ENCODE data around the gene TAF1B. TPM values are rescaled to one million over a fixed set of nuclear protein-coding genes. Genes with fewer than 3 reads are reported as not detected.

Gene TAF1B
- total RNA-seq, 4 donors from 2014 or later, result 10.8 to 21.4 (median 17.9) TPM

- H3K27me3 ChIP-seq, result no peaks in the 10 kb centered on the region
- H3K36me3 ChIP-seq, result no peaks in the 10 kb centered on the region
- no peak overlapping the region for H3K4me3 ChIP-seq
- peaks cover 0 to 46% (median 8%) of the 10 kb centered on the region in 4 donors for H3K4me1 ChIP-seq
- 86 to 94% methylated on average over 5 of the region's 5 CpGs for WGBS, 2 donors
- peak in 1 of 2 donors; percentile 11 for DNase-seq (ENCODE audit: low spot score in 2 of 2)
- no peak for TF ChIP-seq POLR2A (IDR thresholded peaks at IDR 0.05)
- TF ChIP-seq CTCF (IDR thresholded peaks at IDR 0.05), result no peak
- no peak for TF ChIP-seq EP300 (IDR thresholded peaks at IDR 0.05)
- H3K27ac ChIP-seq, result no peak overlapping the region
- H3K9me3 ChIP-seq, result no peaks in the 10 kb centered on the region
Observed at GRCh38 chr2:9800639-9800974, 42.7 kb upstream of the TAF1B start.

- peak overlapping the region in 2 of 4 donors; percentile 59 to 60 for H3K27ac ChIP-seq
Observed at GRCh38 chr2:9800975-9801726, 42.1 kb upstream of the TAF1B start.

DNA sequence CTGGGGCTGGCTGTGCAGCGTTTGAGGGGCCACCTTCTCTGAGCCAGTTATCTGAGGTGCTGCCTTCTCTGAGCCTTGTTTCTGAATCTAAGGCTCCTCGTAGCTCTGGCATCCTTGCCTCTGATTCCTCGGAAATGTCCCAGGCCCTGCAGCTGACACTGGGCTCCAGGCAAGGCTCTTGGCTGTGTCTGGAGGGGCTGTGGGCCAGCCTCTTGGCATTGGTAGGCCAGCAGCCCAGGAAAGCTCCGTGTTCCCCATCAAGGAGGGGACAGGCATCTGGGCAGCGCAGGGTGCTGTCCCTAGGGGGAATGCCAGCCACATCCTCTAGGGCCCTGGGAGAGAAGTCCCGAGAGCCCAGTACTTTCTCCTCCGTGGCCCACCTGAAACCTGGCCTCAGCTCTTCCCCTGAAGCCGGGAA, 40.7 kb upstream of the TAF1B start:
- no peak for TF ChIP-seq EP300 (IDR thresholded peaks at IDR 0.05)
- TF ChIP-seq POLR2A (IDR thresholded peaks at IDR 0.05), result no peak
- no peak for TF ChIP-seq CTCF (IDR thresholded peaks at IDR 0.05)
- Histone ChIP-seq H3K36me3 (no peaks in the 10 kb centered on the region), H3K27me3 (no peaks in the 10 kb centered on the region), H3K4me1 (peaks cover 0 to 48% (median 8%) of the 10 kb centered on the region in 4 donors), H3K4me3 (no peak overlapping the region), H3K9me3 (no peaks in the 10 kb centered on the region), H3K27ac (peak overlapping the region in 1 of 4 donors; percentile 59)
- 70 to 82% methylated on average over 8 of the region's 8 CpGs for WGBS, 2 donors
- DNase-seq (ENCODE audit: low spot score in 2 of 2), result no peak

More at GRCh38 chr2:9800975-9801726, 42.1 kb upstream of the TAF1B start:
- TF ChIP-seq POLR2A (IDR thresholded peaks at IDR 0.05) (no peak), EP300 (IDR thresholded peaks at IDR 0.05) (no peak), CTCF (IDR thresholded peaks at IDR 0.05) (no peak)
- DNase-seq (ENCODE audit: low spot score in 2 of 2), result peak in 1 of 2 donors; percentile 9
- Histone ChIP-seq H3K36me3 (no peaks in the 10 kb centered on the region), H3K27me3 (no peaks in the 10 kb centered on the region), H3K9me3 (no peaks in the 10 kb centered on the region), H3K4me1 (peaks cover 0 to 48% (median 8%) of the 10 kb centered on the region in 4 donors), H3K4me3 (no peak overlapping the region)
- WGBS, 2 donors, result 66 to 67% methylated on average over 16 to 18 of the region's 25 CpGs

DNA sequence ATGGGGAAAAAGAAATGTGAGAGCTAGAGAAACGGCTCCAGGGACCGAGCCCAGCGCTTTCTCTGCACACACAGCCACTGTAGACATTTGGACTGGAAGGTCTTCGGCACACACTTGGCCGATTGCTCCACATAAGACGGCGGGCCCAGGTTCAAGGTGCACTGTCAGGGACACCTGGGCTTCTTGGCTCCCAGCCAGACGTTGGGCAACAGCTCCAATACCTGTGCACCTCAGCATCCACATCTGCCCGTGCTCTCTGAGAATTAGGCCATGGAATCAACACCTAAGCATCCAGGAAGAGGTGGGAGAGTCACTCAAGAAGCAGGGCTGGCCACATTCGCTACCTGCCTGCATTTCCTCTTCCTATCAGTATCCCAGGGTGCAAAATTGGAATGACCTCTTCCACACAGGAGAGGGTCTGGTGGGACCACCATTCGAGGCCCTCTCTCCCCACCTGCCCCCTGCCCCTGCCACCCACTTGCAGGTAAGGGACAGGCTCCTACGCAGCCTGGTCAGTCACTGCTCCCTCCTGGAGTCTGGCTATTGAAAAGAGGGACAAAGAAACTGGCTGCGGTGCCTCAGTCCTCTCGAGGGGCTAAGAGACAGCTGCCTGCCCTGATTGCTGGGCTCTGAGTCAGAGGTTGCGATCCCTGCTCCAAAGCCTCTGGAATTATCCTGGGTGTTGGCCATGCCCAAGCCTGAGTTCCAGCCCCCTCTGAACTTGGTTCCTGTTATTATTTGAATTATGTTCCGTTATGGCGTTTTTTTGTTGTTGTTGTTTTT, 40.1 kb upstream of the TAF1B start:
- TF ChIP-seq EP300 (IDR thresholded peaks at IDR 0.05) (no peak), CTCF (IDR thresholded peaks at IDR 0.05) (no peak), POLR2A (IDR thresholded peaks at IDR 0.05) (no peak)
- H3K4me3 ChIP-seq, result no peak overlapping the region
- no peaks in the 10 kb centered on the region for H3K36me3 ChIP-seq
- DNase-seq (ENCODE audit: low spot score in 2 of 2), result no peak
- 72 to 75% methylated on average over 15 to 17 of the region's 17 CpGs for WGBS, 2 donors
- peaks cover 0 to 48% (median 8%) of the 10 kb centered on the region in 4 donors for H3K4me1 ChIP-seq
- no peaks in the 10 kb centered on the region for H3K27me3 ChIP-seq
- no peaks in the 10 kb centered on the region for H3K9me3 ChIP-seq
- H3K27ac ChIP-seq, result no peak overlapping the region
